K562 (cell line): Measurements from ENCODE around the gene ST14. TPM values are rescaled to one million over a fixed set of nuclear protein-coding genes. Genes with fewer than 3 reads are reported as not detected.

ENCODE experiments used
- ATAC-seq: fragments of 200-7000 bp; cut with Tn5 transposase; 3 replicates; pipeline ENCODE4 v1.9.1; 2020; ENCODE audit warnings: moderate library complexity
- BruUV-seq: library from RNA; stranded (reverse); fragments of 400-500 nt; replicated peaks from 2 replicates; lab custom pipeline; 2021; lab: Mats Ljungman, UMichigan
- CTCF ChIA-PET: fragments of 300-600 bp; formaldehyde crosslinking; extraction: SDS; loops from one replicate; lab custom pipeline; 2021; ENCODE audit warnings: low intra/inter-chr PET ratio; lab: Yijun Ruan, JAX
- POLR2A ChIA-PET: fragments of 300-600, 350-650 bp; sonication (Branson Sonifier 250); formaldehyde crosslinking; extraction: SDS; loops from one replicate; lab custom pipeline; 2021; ENCODE audit warnings: antibody characterized with exemption, inconsistent platforms; lab: Yijun Ruan, JAX
- DNase-seq, 4 experiments: peaks; one replicate each; pipeline versions ENCODE4 v3.0.0 to v3.0.0-alpha.2; 2011 to 2018; ENCODE audit warnings: low spot score in 3 of 4, mixed read lengths in 3 of 4; ENCODE audit errors: extremely low read depth in 1 of 4
- FAIRE-seq: peaks from 2 replicates; lab custom pipeline; 2011; peaks lifted over from hg19 to GRCh38; lab: Jason Lieb, UNC
- H2AFZ ChIP-seq: 2 replicates; pipeline ENCODE4 v1.6.0; 2011; ENCODE audit warnings: low read depth, low read length, control low read depth, inconsistent platforms
- H3K27ac ChIP-seq: fragments of 200-600 bp; 3 replicates; pipeline ENCODE4 v1.8.0; 2011; ENCODE audit warnings: low read depth, mild to moderate bottlenecking, control low read depth, inconsistent platforms, low read length, moderate library complexity, mixed read lengths; ENCODE audit errors: extremely low read depth
- H3K27me3 ChIP-seq, 2 experiments: fragments of 300-600 bp in 1 of 2; 2 replicates in 1 of 2; 3 replicates in 1 of 2; pipeline versions ENCODE4 v1.6.0 to v1.8.0; 2011; ENCODE audit warnings: inconsistent platforms in 2 of 2, low read length in 2 of 2, mild to moderate bottlenecking in 1 of 2, mixed read lengths in 1 of 2, moderate library complexity in 1 of 2; ENCODE audit not compliant: control insufficient read depth in 2 of 2, insufficient read depth in 2 of 2
- H3K36me3 ChIP-seq: fragments of 300-600 bp; 3 replicates; pipeline ENCODE4 v1.8.0; 2011; ENCODE audit warnings: mild to moderate bottlenecking, low read length, inconsistent platforms; ENCODE audit not compliant: control insufficient read depth, insufficient read depth
- H3K4me1 ChIP-seq, 2 experiments: fragments of 200-600 bp in 1 of 2; replicated peaks in 1 of 2; 2 replicates in 1 of 2; 3 replicates in 1 of 2; pipeline versions ENCODE4 v1.5.1 to v1.8.0; 2011; ENCODE audit warnings: inconsistent platforms in 2 of 2, low read length in 2 of 2, mild to moderate bottlenecking in 1 of 2, mixed read lengths in 1 of 2, moderate library complexity in 1 of 2; ENCODE audit not compliant: control insufficient read depth in 2 of 2, insufficient read depth in 2 of 2
- H3K4me2 ChIP-seq: 2 replicates; pipeline ENCODE4 v1.6.1; 2011; ENCODE audit warnings: low read length, control low read depth, inconsistent platforms, mixed read lengths; ENCODE audit not compliant: insufficient read depth
- H3K4me3 ChIP-seq: fragments of 200-600 bp; sonication (generic), shearing (Covaris generic); 2 replicates; pipeline ENCODE4 v1.5.1; 2016; ENCODE audit warnings: control low read depth, inconsistent platforms
- H3K79me2 ChIP-seq: fragments of 200-600 bp; 3 replicates; pipeline ENCODE4 v1.8.0; 2011; ENCODE audit warnings: low read length, inconsistent platforms; ENCODE audit not compliant: control insufficient read depth, insufficient read depth
- H3K9ac ChIP-seq, 2 experiments: 2 replicates each; pipeline versions ENCODE4 v1.6.0 to v1.6.1; 2011; ENCODE audit warnings: low read depth in 2 of 2, low read length in 2 of 2, control low read depth in 1 of 2, inconsistent platforms in 1 of 2, mild to moderate bottlenecking in 1 of 2, mixed read lengths in 1 of 2; ENCODE audit not compliant: insufficient read depth in 1 of 2
- H3K9me1 ChIP-seq: one replicate; pipeline ENCODE4 v1.6.0; 2011; ENCODE audit warnings: inconsistent platforms, mild to moderate bottlenecking, low read length, moderate library complexity; ENCODE audit not compliant: control insufficient read depth, insufficient read depth
- H3K9me3 ChIP-seq: replicated peaks from 2 replicates; pipeline ENCODE4 v1.5.1; 2011; ENCODE audit warnings: low read depth, low read length, inconsistent platforms; ENCODE audit not compliant: control insufficient read depth, insufficient read depth
- H4K20me1 ChIP-seq: replicated peaks from 2 replicates; pipeline ENCODE4 v1.6.1; 2011; ENCODE audit warnings: low read length, inconsistent platforms, mixed read lengths; ENCODE audit not compliant: control insufficient read depth, insufficient read depth
- ARID3B ChIP-seq: fragments of 250-450 bp; sonication (Bioruptor Pico); IDR thresholded peaks from 2 replicates; pipeline ENCODE4 v1.4.0; 2020; ENCODE audit warnings: borderline replicate concordance
- HMGN3 ChIP-seq: IDR thresholded peaks from 2 replicates; pipeline ENCODE4 v1.6.1; 2011; ENCODE audit warnings: borderline replicate concordance, low read depth, mild to moderate bottlenecking, mixed read lengths, low read length; ENCODE audit not compliant: insufficient read length; ENCODE audit errors: extremely low read depth
- ID3 ChIP-seq, 2 experiments: fragments of 250-450 bp in 1 of 2; fragments of 450-650 bp in 1 of 2; sonication (Bioruptor Pico) in 1 of 2; IDR thresholded peaks; 2 replicates each; pipeline versions ENCODE4 v1.6.1 to v1.8.0; 2016 to 2021; ENCODE audit warnings: mild to moderate bottlenecking in 2 of 2, moderate library complexity in 2 of 2, missing compliant biosample characterization in 1 of 2, missing genetic modification characterization in 1 of 2
- NFIX ChIP-seq: fragments of 250-450 bp; sonication (Bioruptor Pico); IDR thresholded peaks from 2 replicates; pipeline ENCODE4 v1.4.0; 2020; ENCODE audit warnings: low read depth, mild to moderate bottlenecking, moderate library complexity
- TAF7 ChIP-seq: fragments of 450-650 bp; IDR thresholded peaks from 2 replicates; pipeline ENCODE4 v1.6.1; 2016; ENCODE audit warnings: missing genetic modification characterization, missing compliant biosample characterization
- THAP12 ChIP-seq: fragments of 250-450 bp; sonication (Bioruptor Pico); IDR thresholded peaks from 2 replicates; pipeline ENCODE4 v1.9.0; 2021; ENCODE audit warnings: mild to moderate bottlenecking, inconsistent platforms
- ZNF511 ChIP-seq: sonication (generic); formaldehyde crosslinking; IDR thresholded peaks from 2 replicates; pipeline ENCODE4 v1.8.0; 2022; ENCODE audit warnings: mild to moderate bottlenecking, missing genetic modification reagents
- WGBS: fragments of 100-300 bp; shearing (Covaris generic); methylation state at CpG from one replicate; pipeline ENCODE4 v1.1.6; 2016; ENCODE audit warnings: low coverage, mixed read lengths; ENCODE audit not compliant: insufficient coverage; ENCODE audit errors: missing lambda C conversion rate; 5-methylcytosine and 5-hydroxymethylcytosine counted together
- in situ Hi-C: fragments of 300-500 bp; cut with MboI; formaldehyde crosslinking; loops from 4 replicates; pipeline ENCODE4 v1.15.0; 2018; ENCODE audit warnings: inconsistent platforms, mixed read lengths
- intact Hi-C: fragments of 100-400 bp; cut with micrococcal nuclease; formaldehyde crosslinking; loops from 2 replicates; pipeline ENCODE4 v1.14.2; 2022
- polyA plus RNA-seq, 8 experiments: library from polyadenylated mRNA; depleted of rRNA in 4 of 8; stranded (reverse) in 5 of 8; unstranded in 3 of 8; fragments of >200 nt; fragmentation: Nextera tagmentation in 2 of 8; fragmentation: Illumina TruSeq in 1 of 8; extraction: Ambion mirVana in 2 of 8; extraction: Trizol in 1 of 8; gene quantifications; 2 replicates each; pipeline versions ENCODE4 v1.2.1 to v1.2.3, GENCODE V29; 2011 to 2014; ENCODE audit warnings: inconsistent platforms in 1 of 8, missing spikeins in 1 of 8
- total RNA-seq, 7 experiments: library from RNA; depleted of rRNA in 6 of 7; stranded (reverse); fragments of >200 nt in 6 of 7; fragmentation: Illumina TruSeq in 2 of 7; extraction: Trizol in 2 of 7; gene quantifications; 2 replicates each; pipeline versions ENCODE4 v1.2.1 to v1.2.3, GENCODE V29; 2011 to 2021; ENCODE audit warnings: low replicate concordance in 1 of 7

Gene ST14
- total and polyA plus RNA-seq, 9 of the 15 experiments (the other 6 are each of a cell fraction or from before 2014, with no cell fraction given): 0.08 to 0.20 TPM; not detected in 7

- TF ChIP-seq ID3 (CRISPR knock-in tag; IDR thresholded peaks at IDR 0.05) (no peak), ID3 (tag; IDR thresholded peaks at IDR 0.05) (no peak), HMGN3 (no peak), TAF7 (tag) (no peak), ARID3B (CRISPR knock-in tag) (no peak)
Measured at GRCh38 chr11:130167146-130167545, 7.6 kb downstream of the ST14 start (continued).

GRCh38 chr11:130168105-130168504 lies 8.5 kb downstream of the ST14 start:
- intact Hi-C loops: no loop called here
- H3K4me2 ChIP-seq: no peak overlapping the region
- CTCF ChIA-PET: no interaction called here
- no peak overlapping the region for H3K4me3 ChIP-seq
- no peaks in the 10 kb centered on the region for H3K9me3 ChIP-seq
- ATAC-seq (no peak), FAIRE-seq (no peak), DNase-seq (no peak)
- POLR2A ChIA-PET: interaction anchor here (0.6 kb wide), 1 partner anchor 31 kb away, joined by 3 read pairs; no protein-coding TSS in a partner anchor
- no peak overlapping the region for H2AFZ ChIP-seq
- H3K4me1 ChIP-seq: peaks cover 0 to 9% of the 10 kb centered on the region in 2 experiments; a peak in 1 of 5 replicates
- BruUV-seq: no TSS peak
- no peaks in the 10 kb centered on the region for H3K9me1 ChIP-seq
- WGBS: 0% methylated on average over 7 of the region's 7 CpGs
- no peak overlapping the region for H3K9ac ChIP-seq
- H4K20me1 ChIP-seq: peaks cover 7% of the 10 kb centered on the region; the same call in 1 of the 2 replicates
- H3K27ac ChIP-seq: no peak overlapping the region
- H3K27me3 ChIP-seq: peaks cover 43 to 50% of the 10 kb centered on the region in 2 experiments
- in situ Hi-C loops: no loop called here
- no peaks in the 10 kb centered on the region for H3K36me3 ChIP-seq
- TF ChIP-seq ZNF511 (CRISPR knock-in tag) (no peak), THAP12 (CRISPR knock-in tag) (no peak), NFIX (CRISPR knock-in tag) (no peak)
- no peaks in the 10 kb centered on the region for H3K79me2 ChIP-seq
